Liver (tissue), 3 donors: ENCODE results near the gene BDH1.

Experiments used
- ATF3 ChIP-seq: IDR thresholded peaks from 2 replicates; pipeline ENCODE4 v1.6.1; 2016; ENCODE audit warnings: antibody characterized with exemption
- CTCF ChIP-seq: fragments of 150-350 bp; IDR thresholded peaks from 2 replicates; pipeline ENCODE4 v1.5.1; 2017; ENCODE audit warnings: improper control_type of control experiment, low read depth, low read length; ENCODE audit not compliant: missing input control
- EGR1 ChIP-seq, 2 donors: IDR thresholded peaks; 2 replicates each; pipeline ENCODE4 v1.6.1; 2016 to 2018; ENCODE audit warnings: antibody characterized with exemption in 2 of 2, low read depth in 2 of 2
- FOXA1 ChIP-seq: IDR thresholded peaks from 2 replicates; pipeline ENCODE4 v1.6.1; 2016; ENCODE audit warnings: antibody characterized with exemption
- GABPA ChIP-seq, 2 donors: IDR thresholded peaks in 1 of 2; conservative IDR thresholded peaks in 1 of 2; 2 replicates each; pipeline ENCODE4 v1.6.1; 2016; ENCODE audit warnings: antibody characterized with exemption in 2 of 2, mild to moderate bottlenecking in 1 of 2, moderate library complexity in 1 of 2
- JUND ChIP-seq, 2 donors: IDR thresholded peaks; 2 replicates each; pipeline ENCODE4 v1.6.1; 2016; ENCODE audit warnings: antibody characterized with exemption in 2 of 2
- MAX ChIP-seq: IDR thresholded peaks from 2 replicates; pipeline ENCODE4 v1.6.1; 2016; ENCODE audit warnings: antibody characterized with exemption
- RAD21 ChIP-seq, 2 donors: IDR thresholded peaks; 2 replicates each; pipeline ENCODE4 v1.6.1; 2016; ENCODE audit warnings: antibody characterized with exemption in 2 of 2, mild to moderate bottlenecking in 2 of 2
- REST ChIP-seq: IDR thresholded peaks from 2 replicates; pipeline ENCODE4 v1.6.1; 2016; ENCODE audit warnings: antibody characterized with exemption, mild to moderate bottlenecking
- RXRA ChIP-seq, 2 donors: IDR thresholded peaks; 2 replicates each; pipeline ENCODE4 v1.6.1; 2017 to 2018; ENCODE audit warnings: antibody characterized with exemption in 2 of 2, mild to moderate bottlenecking in 1 of 2
- SP1 ChIP-seq: IDR thresholded peaks from 2 replicates; pipeline ENCODE4 v1.6.1; 2018; ENCODE audit warnings: antibody characterized with exemption, mild to moderate bottlenecking
- TAF1 ChIP-seq: conservative IDR thresholded peaks from 2 replicates; pipeline ENCODE4 v1.6.1; 2016; ENCODE audit warnings: antibody characterized with exemption, mild to moderate bottlenecking
- YY1 ChIP-seq: IDR thresholded peaks from 2 replicates; pipeline ENCODE4 v1.6.1; 2016; ENCODE audit warnings: antibody characterized with exemption, mild to moderate bottlenecking
- ZBTB33 ChIP-seq: IDR thresholded peaks from 2 replicates; pipeline ENCODE4 v1.6.1; 2016; ENCODE audit warnings: antibody characterized with exemption
- donor health status: healthy.
- donor health status: healthy.

- TF ChIP-seq CTCF: no peak
- no peak for TF ChIP-seq JUND (IDR thresholded peaks at IDR 0.05)
- TF ChIP-seq ZBTB33: no peak
- TF ChIP-seq YY1: no peak
- no peak for TF ChIP-seq EGR1 (IDR thresholded peaks at IDR 0.05; ENCODE audit: low read depth in 2 of 2)
- TF ChIP-seq RAD21 (IDR thresholded peaks at IDR 0.05): no peak
- TF ChIP-seq TAF1: no peak
- no peak for TF ChIP-seq GABPA (IDR thresholded peaks at IDR 0.05 in 1 of 2, conservative IDR thresholded peaks at IDR 0.05 in 1 of 2)
- no peak for TF ChIP-seq RXRA (IDR thresholded peaks at IDR 0.05)
- TF ChIP-seq ATF3: no peak
- no peak for TF ChIP-seq REST
- TF ChIP-seq FOXA1: no peak
- TF ChIP-seq MAX: no peak
- no peak for TF ChIP-seq SP1
Measured at GRCh38 chr3:197460639-197461038, 95.1 kb downstream of the BDH1 start.
